Measurements from ENCODE around the gene PKMYT1. TPM values are rescaled to one million over a fixed set of nuclear protein-coding genes. Genes with fewer than 3 reads are reported as not detected.

PKMYT1 gene
- total RNA-seq, 5 donors from 2014 or later (not counting 1 experiment from before 2014, with no cell fraction given), result 1.3 to 3.1 (median 1.7) TPM

DNA sequence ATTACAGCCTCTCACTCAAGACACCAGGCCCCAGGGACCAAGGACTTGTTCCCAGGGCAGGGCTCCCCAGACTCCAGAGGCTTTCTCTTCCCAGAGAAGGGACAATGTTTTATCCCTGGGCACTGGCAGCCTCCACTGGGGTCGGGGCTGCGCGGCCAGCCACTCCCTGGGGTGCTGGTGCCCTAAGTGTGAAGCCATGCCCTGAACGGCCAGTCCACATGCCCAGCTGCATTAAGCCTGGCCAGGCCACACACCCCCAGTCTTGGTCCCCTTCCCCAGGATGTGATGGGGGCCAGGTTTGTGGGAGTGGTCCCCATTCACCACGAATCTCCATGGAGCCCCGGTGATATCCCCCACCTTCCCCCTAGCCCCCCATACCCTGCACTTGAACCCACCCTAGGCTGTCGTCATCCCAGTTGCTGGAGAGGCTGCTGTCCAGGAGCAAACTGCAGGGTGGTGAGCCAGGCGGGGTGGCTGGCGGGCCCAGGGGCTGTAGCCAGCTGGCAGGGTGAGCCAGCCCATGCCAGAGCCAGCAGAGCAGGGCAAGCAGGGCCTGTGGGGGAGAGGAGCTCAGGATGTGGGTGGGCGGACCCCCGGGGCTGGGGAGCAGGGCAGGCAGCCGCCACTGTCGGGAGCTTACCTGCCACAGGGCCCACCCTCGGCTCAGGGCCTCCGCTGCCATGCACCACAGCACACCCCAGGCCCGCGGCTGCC lies 6.5 kb downstream of the PKMYT1 start:
- no peaks in the 10 kb centered on the region for H3K9me3 Mint-ChIP-seq
- no peak overlapping the region for H3K4me3 Mint-ChIP-seq
- WGBS (ENCODE audit: insufficient coverage), result 94% methylated on average over 13 of the region's 17 CpGs

DNA sequence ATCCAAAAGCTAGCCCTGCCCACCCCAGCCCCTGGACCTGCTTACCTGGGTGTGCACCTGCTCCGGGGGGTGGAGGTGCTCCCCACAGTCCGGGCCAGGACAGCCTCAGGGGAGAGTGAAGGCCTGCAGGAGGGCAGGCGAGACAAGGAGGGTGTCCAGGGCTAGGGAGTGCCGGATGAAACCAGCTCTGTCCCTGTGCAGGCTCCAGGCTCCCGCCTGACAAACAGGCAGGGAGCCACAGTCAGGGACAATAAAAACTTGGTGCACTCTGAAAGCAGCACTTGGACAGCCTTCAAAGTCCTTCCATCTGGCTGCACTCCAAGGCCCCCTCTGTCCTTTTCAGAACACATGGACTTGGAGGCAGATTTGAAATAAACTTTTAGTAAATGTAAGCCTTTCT lies 7.2 kb downstream of the PKMYT1 start:
- CTCF ChIA-PET, result no interaction called here
- Mint-ChIP-seq H3K27me3 (peaks cover 8 to 10% of the 10 kb centered on the region in 2 donors), H3K27ac (no peak overlapping the region), H3K4me3 (no peak overlapping the region), H3K4me1 (peaks cover 7 to 19% (median 8%) of the 10 kb centered on the region in 3 donors), H3K36me3 (no peaks in the 10 kb centered on the region), H3K9me3 (no peaks in the 10 kb centered on the region)
- Histone ChIP-seq H3K27me3 (replicated peaks in 1 of 2; ENCODE audit: control insufficient read depth in 2 of 2, extremely low read depth in 1 of 2, insufficient read depth in 2 of 2, low read length in 1 of 2) (peaks cover 2 to 31% of the 10 kb centered on the region in 2 experiments), H3K36me3 (ENCODE audit: control insufficient read depth in 2 of 2, extremely low read depth in 1 of 2, insufficient read depth in 1 of 2, low read length in 1 of 2) (no peaks in the 10 kb centered on the region), H3K4me3 (ENCODE audit: control insufficient read depth in 1 of 2, extremely low read depth in 1 of 2, low read length in 1 of 2) (no peak overlapping the region), H3K4me1 (ENCODE audit: control insufficient read depth in 1 of 2, extremely low read depth in 1 of 2, insufficient read depth in 2 of 2, low read length in 2 of 2) (peaks cover 9 to 22% of the 10 kb centered on the region in 2 experiments), H3K27ac (ENCODE audit: low read length) (no peak overlapping the region), H3K9me3 (no peaks in the 10 kb centered on the region)
- no peak for ATAC-seq (replicated peaks in 1 of 4)
- no peak for DNase-seq
- 100% methylated on average over 4 of the region's 5 CpGs for WGBS (ENCODE audit: insufficient coverage)
- POLR2A ChIA-PET, result no interaction called here

More for the DNA sequence above, 6.5 kb downstream of the PKMYT1 start:
- Histone ChIP-seq H3K27me3 (replicated peaks in 1 of 2; ENCODE audit: control insufficient read depth in 2 of 2, extremely low read depth in 1 of 2, insufficient read depth in 2 of 2, low read length in 1 of 2) (peaks cover 0 to 28% of the 10 kb centered on the region in 2 experiments), H3K4me1 (ENCODE audit: control insufficient read depth in 1 of 2, extremely low read depth in 1 of 2, insufficient read depth in 2 of 2, low read length in 2 of 2) (peaks cover 4 to 15% of the 10 kb centered on the region in 2 experiments), H3K36me3 (ENCODE audit: control insufficient read depth in 2 of 2, extremely low read depth in 1 of 2, insufficient read depth in 1 of 2, low read length in 1 of 2) (no peaks in the 10 kb centered on the region), H3K9me3 (no peaks in the 10 kb centered on the region), H3K4me3 (ENCODE audit: control insufficient read depth in 1 of 2, extremely low read depth in 1 of 2, low read length in 1 of 2) (no peak overlapping the region), H3K27ac (ENCODE audit: low read length) (no peak overlapping the region)
- no peak for ATAC-seq (replicated peaks in 1 of 4)
- Mint-ChIP-seq H3K36me3 (no peaks in the 10 kb centered on the region), H3K27ac (no peak overlapping the region), H3K4me1 (peaks cover under 1 to 13% (median 2%) of the 10 kb centered on the region in 3 donors), H3K27me3 (peaks cover 2 to 4% of the 10 kb centered on the region in 2 donors)
- no peak for DNase-seq
- POLR2A ChIA-PET, result no interaction called here
- CTCF ChIA-PET, result no interaction called here

- H3K36me3 ChIP-seq (ENCODE audit: control insufficient read depth in 2 of 2, extremely low read depth in 1 of 2, insufficient read depth in 1 of 2, low read length in 1 of 2), result no peaks in the 10 kb centered on the region
- no peak overlapping the region for H3K27ac ChIP-seq (ENCODE audit: low read length)
- Mint-ChIP-seq H3K27ac (no peak overlapping the region), H3K4me3 (peak overlapping the region in 1 of 3 donors; percentile 34), H3K9me3 (no peaks in the 10 kb centered on the region), H3K27me3 (peaks cover 13% of the 10 kb centered on the region in 2 donors), H3K4me1 (peaks cover 10 to 22% (median 10%) of the 10 kb centered on the region in 3 donors), H3K36me3 (no peaks in the 10 kb centered on the region)
- ATAC-seq (replicated peaks in 1 of 4), result no peak
- H3K4me1 ChIP-seq (ENCODE audit: control insufficient read depth in 1 of 2, extremely low read depth in 1 of 2, insufficient read depth in 2 of 2, low read length in 2 of 2), result peaks cover 9 to 30% of the 10 kb centered on the region in 2 experiments
- H3K4me3 ChIP-seq (ENCODE audit: control insufficient read depth in 1 of 2, extremely low read depth in 1 of 2, low read length in 1 of 2), result no peak overlapping the region
- CTCF ChIA-PET, result no interaction called here
- POLR2A ChIA-PET, result interaction anchor here in 1 of 2 donors (0.5 kb wide), 1 partner anchor 599 kb away, joined by 6 read pairs; no protein-coding TSS in a partner anchor
- WGBS (ENCODE audit: insufficient coverage), result 82% methylated on average over 12 of the region's 15 CpGs
- no peaks in the 10 kb centered on the region for H3K9me3 ChIP-seq
- DNase-seq, result no peak
- H3K27me3 ChIP-seq (replicated peaks in 1 of 2; ENCODE audit: control insufficient read depth in 2 of 2, extremely low read depth in 1 of 2, insufficient read depth in 2 of 2, low read length in 1 of 2), result peaks cover 4 to 34% of the 10 kb centered on the region in 2 experiments
These were observed 8.1 kb downstream of the PKMYT1 start for GRCh38 chr16:2971985-2972784.

GRCh38 chr16:2971134-2971984 lies 8.9 kb downstream of the PKMYT1 start:
- Mint-ChIP-seq H3K36me3 (no peaks in the 10 kb centered on the region), H3K4me1 (peaks cover 10 to 22% (median 10%) of the 10 kb centered on the region in 3 donors), H3K4me3 (peak overlapping the region in 2 of 3 donors; percentile 67 to 77), H3K27me3 (peaks cover 13% of the 10 kb centered on the region in 2 donors), H3K27ac (no peak overlapping the region), H3K9me3 (no peaks in the 10 kb centered on the region)
- ChIA-PET CTCF (no interaction called here), POLR2A (interaction anchor here in 1 of 2 donors (0.5 kb wide), 1 partner anchor 600 kb away, joined by 6 read pairs; no protein-coding TSS in a partner anchor)
- H3K27ac ChIP-seq (ENCODE audit: low read length), result no peak overlapping the region
- no peaks in the 10 kb centered on the region for H3K9me3 ChIP-seq
- H3K4me1 ChIP-seq (ENCODE audit: control insufficient read depth in 1 of 2, extremely low read depth in 1 of 2, insufficient read depth in 2 of 2, low read length in 2 of 2), result peaks cover 12 to 35% of the 10 kb centered on the region in 2 experiments
- no peak for DNase-seq
- no peak overlapping the region for H3K4me3 ChIP-seq (ENCODE audit: control insufficient read depth in 1 of 2, extremely low read depth in 1 of 2, low read length in 1 of 2)
- WGBS (ENCODE audit: insufficient coverage), result 94% methylated on average over 32 of the region's 35 CpGs
- no peaks in the 10 kb centered on the region for H3K36me3 ChIP-seq (ENCODE audit: control insufficient read depth in 2 of 2, extremely low read depth in 1 of 2, insufficient read depth in 1 of 2, low read length in 1 of 2)
- peaks cover 4 to 40% of the 10 kb centered on the region in 2 experiments for H3K27me3 ChIP-seq (replicated peaks in 1 of 2; ENCODE audit: control insufficient read depth in 2 of 2, extremely low read depth in 1 of 2, insufficient read depth in 2 of 2, low read length in 1 of 2)
- no peak for ATAC-seq (replicated peaks in 1 of 4)

DNA sequence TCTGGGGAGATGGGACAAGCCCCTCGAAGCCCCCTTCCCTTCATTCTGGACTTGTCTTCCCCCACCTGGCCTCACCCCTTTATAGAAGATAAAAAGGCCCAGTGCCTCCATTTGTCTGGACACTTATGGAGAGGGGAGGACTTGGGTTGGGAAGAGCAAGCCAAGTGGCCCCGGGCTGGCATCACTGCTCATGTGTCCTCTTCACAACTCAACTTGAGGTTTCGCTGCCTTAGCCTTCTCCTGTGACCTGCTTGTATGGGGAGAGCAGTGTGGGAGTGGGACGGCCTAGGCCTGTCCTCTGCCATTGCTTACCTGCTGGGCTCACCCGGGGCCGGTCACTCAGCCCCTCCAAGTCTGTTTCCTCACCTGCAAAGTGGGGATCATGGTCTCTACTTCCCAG lies 9.7 kb downstream of the PKMYT1 start:
- Mint-ChIP-seq H3K4me3 (peak overlapping the region; percentile 50 to 77 (median 67)), H3K27me3 (peaks cover 13 to 21% of the 10 kb centered on the region in 2 donors), H3K27ac (no peak overlapping the region), H3K4me1 (peaks cover 10 to 25% (median 10%) of the 10 kb centered on the region in 3 donors), H3K9me3 (no peaks in the 10 kb centered on the region), H3K36me3 (no peaks in the 10 kb centered on the region)
- Histone ChIP-seq H3K9me3 (no peaks in the 10 kb centered on the region), H3K4me3 (ENCODE audit: control insufficient read depth in 1 of 2, extremely low read depth in 1 of 2, low read length in 1 of 2) (peak overlapping the region in 1 of 2 donors; percentile 32), H3K27ac (ENCODE audit: low read length) (no peak overlapping the region), H3K4me1 (ENCODE audit: control insufficient read depth in 1 of 2, extremely low read depth in 1 of 2, insufficient read depth in 2 of 2, low read length in 2 of 2) (peaks cover 12 to 42% of the 10 kb centered on the region in 2 experiments), H3K27me3 (replicated peaks in 1 of 2; ENCODE audit: control insufficient read depth in 2 of 2, extremely low read depth in 1 of 2, insufficient read depth in 2 of 2, low read length in 1 of 2) (peaks cover 4 to 48% of the 10 kb centered on the region in 2 experiments), H3K36me3 (ENCODE audit: control insufficient read depth in 2 of 2, extremely low read depth in 1 of 2, insufficient read depth in 1 of 2, low read length in 1 of 2) (no peaks in the 10 kb centered on the region)
- ATAC-seq (replicated peaks in 1 of 4) (no peak), DNase-seq (no peak)
- 90% methylated on average over 2 of the region's 6 CpGs for WGBS (ENCODE audit: insufficient coverage)
- POLR2A ChIA-PET, result interaction anchor here in 1 of 2 donors (0.7 kb wide), 1 partner anchor 32 kb away, joined by 6 read pairs; no protein-coding TSS in a partner anchor
- CTCF ChIA-PET, result interaction anchor here in 1 of 2 donors (0.7 kb wide), 1 partner anchor 492 kb away, joined by 3 read pairs; no protein-coding TSS in a partner anchor

Data from T-cell (primary cell).